Nephron progenitor cell (in vitro differentiated cells): ENCODE results near the gene FUCA2.

Source experiments
- DNase-seq: peaks from one replicate; pipeline ENCODE4 v3.0.0; 2021
- H3K27ac Mint-ChIP-seq: 2 replicates; pipeline ENCODE4 v1.8.0; 2021; ENCODE audit warnings: mild to moderate bottlenecking, moderate library complexity, mixed read lengths
- H3K27me3 Mint-ChIP-seq: 2 replicates; pipeline ENCODE4 v1.8.0; 2021; ENCODE audit warnings: mild to moderate bottlenecking, low read depth, mixed read lengths; ENCODE audit not compliant: poor library complexity
- H3K36me3 Mint-ChIP-seq: 2 replicates; pipeline ENCODE4 v1.8.0; 2021; ENCODE audit warnings: low read depth, mixed read lengths
- H3K4me1 Mint-ChIP-seq: 2 replicates; pipeline ENCODE4 v1.8.0; 2021; ENCODE audit warnings: mixed read lengths
- H3K4me3 Mint-ChIP-seq: 2 replicates; pipeline ENCODE4 v1.8.0; 2021; ENCODE audit warnings: mild to moderate bottlenecking, moderate library complexity, mixed read lengths
- H3K9me3 Mint-ChIP-seq: 2 replicates; pipeline ENCODE4 v1.8.0; 2021; ENCODE audit warnings: mild to moderate bottlenecking, moderate library complexity, mixed read lengths
- CTCF ChIP-seq: fragments of 200-600 bp; sonication (generic); IDR thresholded peaks from 2 replicates; pipeline ENCODE4 v1.5.0; 2021; ENCODE audit warnings: antibody characterized with exemption

The FUCA2 gene

GRCh38 chr6:143531720-143532499, 20.4 kb upstream of the FUCA2 start:
- Mint-ChIP-seq H3K27me3 (peaks cover 16% of the 10 kb centered on the region), H3K36me3 (no peaks in the 10 kb centered on the region), H3K27ac (no peak overlapping the region), H3K4me3 (no peak overlapping the region), H3K4me1 (peaks cover 10% of the 10 kb centered on the region), H3K9me3 (no peaks in the 10 kb centered on the region)
- TF ChIP-seq CTCF, result no peak
- no peak for DNase-seq

GRCh38 chr6:143529095-143529494, 17.6 kb upstream of the FUCA2 start:
- no peak overlapping the region for H3K27ac Mint-ChIP-seq
- H3K4me3 Mint-ChIP-seq, result no peak overlapping the region
- TF ChIP-seq CTCF, result no peak
- peaks cover 6% of the 10 kb centered on the region for H3K4me1 Mint-ChIP-seq
- no peaks in the 10 kb centered on the region for H3K27me3 Mint-ChIP-seq
- no peak for DNase-seq
- no peaks in the 10 kb centered on the region for H3K36me3 Mint-ChIP-seq
- H3K9me3 Mint-ChIP-seq, result no peaks in the 10 kb centered on the region

- peaks cover 6% of the 10 kb centered on the region for H3K4me1 Mint-ChIP-seq
- H3K4me3 Mint-ChIP-seq, result no peak overlapping the region
- no peak for TF ChIP-seq CTCF
- no peaks in the 10 kb centered on the region for H3K36me3 Mint-ChIP-seq
- peak overlapping the region; percentile 36 for H3K27ac Mint-ChIP-seq
- no peaks in the 10 kb centered on the region for H3K27me3 Mint-ChIP-seq
- DNase-seq, result no peak
- H3K9me3 Mint-ChIP-seq, result no peaks in the 10 kb centered on the region
Observed at GRCh38 chr6:143528164-143528811, 16.8 kb upstream of the FUCA2 start.

- Mint-ChIP-seq H3K27me3 (no peaks in the 10 kb centered on the region), H3K27ac (no peak overlapping the region), H3K4me1 (peaks cover 6% of the 10 kb centered on the region), H3K36me3 (no peaks in the 10 kb centered on the region), H3K4me3 (no peak overlapping the region), H3K9me3 (no peaks in the 10 kb centered on the region)
- TF ChIP-seq CTCF, result no peak
- DNase-seq, result no peak
Observed at GRCh38 chr6:143527677-143528076, 16.2 kb upstream of the FUCA2 start.

DNA sequence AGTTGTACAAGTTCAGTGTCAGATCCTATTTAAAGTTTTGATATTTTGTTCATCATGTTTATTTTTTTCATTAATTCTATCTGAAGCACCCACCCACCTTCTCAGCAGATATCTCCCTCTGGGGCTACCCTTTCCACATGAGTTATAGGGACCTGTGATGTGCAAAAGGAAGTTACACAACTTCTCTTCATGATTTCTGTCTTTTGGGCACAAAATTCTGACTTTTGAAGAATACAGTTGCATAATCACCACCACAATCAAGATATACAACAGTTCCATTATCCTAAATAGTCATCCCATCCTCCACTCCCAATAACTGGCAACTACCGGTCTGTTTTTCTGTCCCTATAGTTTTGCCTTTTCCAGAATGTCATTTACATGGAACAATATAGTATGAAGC, 13.8 kb upstream of the FUCA2 start:
- no peak for TF ChIP-seq CTCF
- DNase-seq, result no peak
- H3K9me3 Mint-ChIP-seq, result no peaks in the 10 kb centered on the region

More for the DNA sequence above, 13.8 kb upstream of the FUCA2 start:
- H3K36me3 Mint-ChIP-seq, result no peaks in the 10 kb centered on the region
- H3K4me3 Mint-ChIP-seq, result no peak overlapping the region
- H3K4me1 Mint-ChIP-seq, result peaks cover 6% of the 10 kb centered on the region
- H3K27ac Mint-ChIP-seq, result no peak overlapping the region
- H3K27me3 Mint-ChIP-seq, result no peaks in the 10 kb centered on the region
